Suprapubic skin (tissue), 4 donors: ENCODE measurements around the gene C11orf68.

ENCODE experiments used
- POLR2A ChIP-seq, 2 donors: fragments of 450-650 bp; IDR thresholded peaks; one replicate each; pipeline ENCODE4 v1.6.1; 2017; ENCODE audit warnings: antibody characterized with exemption in 2 of 2, mild to moderate bottlenecking in 2 of 2, moderate library complexity in 2 of 2
- POLR2AphosphoS5 ChIP-seq, 3 donors: sonication (generic); formaldehyde crosslinking; IDR thresholded peaks; one replicate each; pipeline ENCODE4 v1.6.1; 2017; ENCODE audit warnings: antibody characterized with exemption in 3 of 3
- TF ChIP-seq, protein P1 (sequence below), 2 donors: fragments of 200-600 bp in 1 of 2; fragments of 450-650 bp in 1 of 2; sonication (generic) in 1 of 2; IDR thresholded peaks; one replicate each; pipeline ENCODE4 v1.5.1; 2016 to 2019; ENCODE audit warnings: antibody characterized with exemption in 2 of 2, mild to moderate bottlenecking in 1 of 2, moderate library complexity in 1 of 2

DNA sequence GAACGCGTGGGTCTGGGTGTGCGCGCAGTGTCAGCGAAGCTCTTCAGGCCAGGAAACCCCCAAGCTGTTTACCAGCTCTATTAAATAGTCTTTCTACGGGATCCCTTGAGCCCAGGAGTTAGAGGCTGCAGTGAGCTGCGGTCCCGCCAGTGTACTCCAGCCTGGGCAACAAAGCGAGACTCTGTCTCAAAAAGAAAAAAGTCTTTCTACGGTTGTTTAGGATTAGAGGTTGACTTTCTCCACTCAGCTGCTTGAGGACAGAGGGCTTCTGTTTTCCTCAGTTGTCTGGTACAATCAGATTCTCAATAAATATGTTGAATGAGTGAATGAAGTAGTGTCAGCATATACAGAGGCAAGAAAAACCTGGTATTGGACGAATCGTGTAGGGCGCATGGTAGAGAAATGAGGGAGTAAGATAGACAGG is 43.3 kb upstream of the C11orf68 start:
- TF ChIP-seq, protein P1, sequence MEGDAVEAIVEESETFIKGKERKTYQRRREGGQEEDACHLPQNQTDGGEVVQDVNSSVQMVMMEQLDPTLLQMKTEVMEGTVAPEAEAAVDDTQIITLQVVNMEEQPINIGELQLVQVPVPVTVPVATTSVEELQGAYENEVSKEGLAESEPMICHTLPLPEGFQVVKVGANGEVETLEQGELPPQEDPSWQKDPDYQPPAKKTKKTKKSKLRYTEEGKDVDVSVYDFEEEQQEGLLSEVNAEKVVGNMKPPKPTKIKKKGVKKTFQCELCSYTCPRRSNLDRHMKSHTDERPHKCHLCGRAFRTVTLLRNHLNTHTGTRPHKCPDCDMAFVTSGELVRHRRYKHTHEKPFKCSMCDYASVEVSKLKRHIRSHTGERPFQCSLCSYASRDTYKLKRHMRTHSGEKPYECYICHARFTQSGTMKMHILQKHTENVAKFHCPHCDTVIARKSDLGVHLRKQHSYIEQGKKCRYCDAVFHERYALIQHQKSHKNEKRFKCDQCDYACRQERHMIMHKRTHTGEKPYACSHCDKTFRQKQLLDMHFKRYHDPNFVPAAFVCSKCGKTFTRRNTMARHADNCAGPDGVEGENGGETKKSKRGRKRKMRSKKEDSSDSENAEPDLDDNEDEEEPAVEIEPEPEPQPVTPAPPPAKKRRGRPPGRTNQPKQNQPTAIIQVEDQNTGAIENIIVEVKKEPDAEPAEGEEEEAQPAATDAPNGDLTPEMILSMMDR (IDR thresholded peaks at IDR 0.05), result no peak
- TF ChIP-seq POLR2A (IDR thresholded peaks at IDR 0.05), result no peak
- no peak for TF ChIP-seq POLR2AphosphoS5 (IDR thresholded peaks at IDR 0.05)
